Measurements from ENCODE around the gene ACTL7A.
"Not testable (repeated sequence)": the region's sequence is repeated elsewhere in the genome, so short reads cannot be mapped to it uniquely, and the experiment has no call there.

ACTL7A gene

GRCh38 chr9:108836781-108837180, 25.3 kb upstream of the ACTL7A start:
- H3K4me3 ChIP-seq (ENCODE audit: control insufficient read depth, low read depth, low read length), result no peak overlapping the region
- no peak for DNase-seq (ENCODE audit: low read depth)
- no peak for TF ChIP-seq CTCF (IDR thresholded peaks at IDR 0.05; ENCODE audit: control insufficient read depth, insufficient read depth, low read depth, low read length, missing control alignments)

GRCh38 chr9:108837530-108837929, 24.5 kb upstream of the ACTL7A start:
- DNase-seq (ENCODE audit: low read depth), result no peak
- TF ChIP-seq CTCF (IDR thresholded peaks at IDR 0.05; ENCODE audit: control insufficient read depth, insufficient read depth, low read depth, low read length, missing control alignments), result no peak
- H3K4me3 ChIP-seq (ENCODE audit: control insufficient read depth, low read depth, low read length), result no peak overlapping the region

- DNase-seq (ENCODE audit: low read depth), result no peak
- H3K4me3 ChIP-seq (ENCODE audit: control insufficient read depth, low read depth, low read length), result no peak overlapping the region
- no peak for TF ChIP-seq CTCF (IDR thresholded peaks at IDR 0.05; ENCODE audit: control insufficient read depth, insufficient read depth, low read depth, low read length, missing control alignments)
Observed at GRCh38 chr9:108838017-108838416, 24.0 kb upstream of the ACTL7A start.

GRCh38 chr9:108839561-108839960, 22.5 kb upstream of the ACTL7A start:
- not testable (repeated sequence) for H3K4me3 ChIP-seq (ENCODE audit: control insufficient read depth, low read depth, low read length); DNase-seq (ENCODE audit: low read depth)

- no peak for TF ChIP-seq CTCF (IDR thresholded peaks at IDR 0.05; ENCODE audit: control insufficient read depth, insufficient read depth, low read depth, low read length, missing control alignments)
- no peak overlapping the region for H3K4me3 ChIP-seq (ENCODE audit: control insufficient read depth, low read depth, low read length)
- DNase-seq (ENCODE audit: low read depth), result no peak
Observed at GRCh38 chr9:108842610-108843295, 19.3 kb upstream of the ACTL7A start.

- no peak for TF ChIP-seq CTCF (IDR thresholded peaks at IDR 0.05; ENCODE audit: control insufficient read depth, insufficient read depth, low read depth, low read length, missing control alignments)
Observed at GRCh38 chr9:108844391-108844790, 17.7 kb upstream of the ACTL7A start.

GRCh38 chr9:108844856-108845255, 17.2 kb upstream of the ACTL7A start:
- no peak for DNase-seq (ENCODE audit: low read depth)
- no peak overlapping the region for H3K4me3 ChIP-seq (ENCODE audit: control insufficient read depth, low read depth, low read length)
- no peak for TF ChIP-seq CTCF (IDR thresholded peaks at IDR 0.05; ENCODE audit: control insufficient read depth, insufficient read depth, low read depth, low read length, missing control alignments)

More at GRCh38 chr9:108844391-108844790, 17.7 kb upstream of the ACTL7A start:
- H3K4me3 ChIP-seq (ENCODE audit: control insufficient read depth, low read depth, low read length), result no peak overlapping the region
- no peak for DNase-seq (ENCODE audit: low read depth)
